ENCODE data around the gene GFOD1.
"Not testable (repeated sequence)": the region's sequence is repeated elsewhere in the genome, so short reads cannot be mapped to it uniquely, and the experiment has no call there.

The GFOD1 gene

DNA sequence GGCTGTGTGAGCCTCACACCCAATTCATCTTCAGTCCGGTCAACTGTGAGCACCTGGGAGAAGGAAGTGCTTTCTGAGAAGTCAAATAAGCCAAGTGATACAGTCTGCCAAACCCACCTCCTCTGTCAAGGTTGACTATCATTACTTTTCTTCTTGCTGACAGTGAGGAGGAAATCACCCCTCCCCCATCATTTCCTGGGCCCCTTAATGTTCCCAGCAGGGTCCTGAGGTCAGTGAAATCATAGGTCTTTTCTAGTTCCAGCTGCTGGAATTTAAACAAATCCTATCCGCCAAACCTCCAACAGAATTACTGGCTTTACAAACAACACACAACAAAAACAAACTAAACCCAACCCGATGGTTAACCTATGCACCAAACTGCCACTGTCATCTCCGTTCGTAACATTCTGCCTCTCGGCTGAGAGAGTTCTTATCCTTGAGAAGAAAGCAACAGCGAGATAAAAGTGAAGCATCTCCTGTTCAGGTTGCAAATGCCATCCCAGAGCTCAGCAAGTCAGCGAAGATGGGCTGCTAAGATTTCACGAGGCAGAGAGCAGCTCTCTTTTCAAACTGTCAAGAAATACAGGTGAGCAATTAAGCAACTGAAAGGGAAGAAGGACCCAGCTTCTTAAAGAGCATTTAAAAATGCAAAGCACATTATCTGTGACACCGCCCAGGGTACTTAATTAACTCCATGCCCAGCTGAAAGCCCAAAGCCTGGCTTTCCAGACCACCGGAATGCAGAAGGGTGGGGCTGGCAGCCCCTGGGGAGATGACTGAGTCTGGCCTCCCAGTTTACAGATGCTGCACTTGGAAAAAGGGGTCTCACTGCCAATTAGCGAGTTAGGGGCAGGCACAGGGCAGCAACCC is 24.7 kb downstream of the GFOD1 start:
- DNase-seq, result no peak

DNA sequence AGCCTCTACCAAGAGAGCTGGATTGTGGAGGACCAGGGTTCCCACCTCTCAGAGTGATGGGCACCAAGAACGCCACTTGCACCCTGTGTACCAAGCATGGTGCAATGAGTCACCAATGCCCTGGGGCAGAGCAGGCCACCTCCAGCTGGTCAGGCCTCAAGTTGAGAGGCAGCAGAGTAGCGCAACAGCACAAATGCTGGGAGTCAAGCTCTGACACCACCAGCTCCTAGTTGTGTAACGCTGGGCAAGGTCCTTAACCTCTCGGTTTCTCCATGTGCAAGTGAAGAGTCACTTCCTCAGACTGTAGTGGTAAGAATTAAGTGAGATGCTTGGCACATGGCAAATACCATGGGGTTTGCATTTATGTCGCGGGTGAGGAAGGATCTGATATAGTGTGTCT is 25.6 kb downstream of the GFOD1 start:
- DNase-seq, result no peak

DNA sequence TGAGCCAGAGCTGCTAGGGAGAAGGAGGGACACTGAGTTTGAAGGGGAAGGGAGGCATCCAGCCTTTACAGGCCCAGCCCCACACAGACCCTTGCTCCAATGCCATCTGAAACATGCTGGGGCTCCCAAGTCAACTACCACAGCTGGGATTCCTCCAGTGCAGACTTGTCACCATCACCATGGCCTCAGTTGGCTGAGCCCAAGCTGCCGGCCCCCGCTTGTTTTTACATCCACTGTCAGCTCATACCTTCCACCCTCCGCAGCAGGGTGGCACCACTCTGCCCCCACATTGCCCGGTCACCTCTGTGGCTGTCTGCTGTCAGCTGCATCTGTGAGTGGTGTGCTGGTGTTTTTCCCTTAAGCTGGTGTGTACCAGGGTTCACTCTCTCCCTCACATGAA is 26.1 kb downstream of the GFOD1 start:
- DNase-seq, result no peak

DNA sequence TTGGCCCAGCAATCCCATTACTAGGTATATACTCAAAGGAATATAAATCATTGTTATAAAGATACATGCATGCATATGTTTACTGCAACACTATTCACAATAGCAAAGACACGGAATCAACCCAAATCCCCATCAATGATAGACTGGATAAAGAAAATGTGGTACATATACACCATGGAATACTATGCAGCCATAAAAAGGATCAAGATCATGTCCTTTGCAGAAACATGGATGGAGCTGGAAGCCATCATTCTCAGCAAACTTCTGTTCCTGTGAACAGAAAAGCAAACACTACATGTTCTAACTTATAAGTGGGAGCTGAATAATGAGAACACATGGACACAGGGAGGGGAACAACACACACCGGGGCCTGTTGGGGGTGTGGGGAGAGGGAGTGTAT is 27.1 kb downstream of the GFOD1 start:
- DNase-seq, result not testable (repeated sequence)

DNA sequence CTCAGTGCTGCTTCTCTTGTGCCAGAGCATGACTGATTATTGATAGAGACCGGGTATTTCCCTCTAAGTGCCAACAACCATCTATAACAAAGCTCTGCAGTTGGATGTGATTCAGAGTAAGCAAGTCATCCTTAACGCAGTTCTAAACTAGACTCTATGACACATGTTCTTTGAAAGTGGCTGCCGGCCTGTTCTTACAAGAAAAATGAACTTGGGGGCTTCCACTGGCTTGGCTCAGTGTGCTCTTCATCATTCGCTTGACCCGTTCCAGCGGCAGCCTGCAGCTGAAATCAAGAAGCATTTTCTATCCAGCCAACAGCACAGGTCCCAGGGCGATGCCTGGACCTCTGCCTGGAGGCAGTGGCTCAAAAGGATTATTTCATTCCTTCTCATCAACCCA is 29.8 kb downstream of the GFOD1 start:
- DNase-seq, result no peak

DNA sequence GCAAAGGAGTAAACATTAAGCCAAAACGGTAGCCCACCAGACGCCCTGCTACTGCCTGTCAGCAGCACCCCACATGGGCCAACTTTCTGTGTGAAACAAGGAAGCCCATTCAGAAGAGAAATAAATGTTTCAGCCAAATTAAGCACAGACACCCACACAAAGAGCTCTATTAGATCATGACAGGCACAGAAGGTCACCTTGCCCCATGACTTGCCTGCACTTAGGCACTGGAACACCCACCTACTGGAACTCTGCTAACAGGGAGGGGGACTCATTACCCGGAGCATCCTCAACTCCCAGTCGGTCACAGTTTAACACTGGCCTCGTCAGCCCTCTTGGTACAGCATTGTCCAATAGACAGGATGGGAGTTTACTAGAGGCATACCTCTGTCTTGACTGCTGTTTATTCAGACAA is 31.8 kb downstream of the GFOD1 start:
- no peak for DNase-seq

DNA sequence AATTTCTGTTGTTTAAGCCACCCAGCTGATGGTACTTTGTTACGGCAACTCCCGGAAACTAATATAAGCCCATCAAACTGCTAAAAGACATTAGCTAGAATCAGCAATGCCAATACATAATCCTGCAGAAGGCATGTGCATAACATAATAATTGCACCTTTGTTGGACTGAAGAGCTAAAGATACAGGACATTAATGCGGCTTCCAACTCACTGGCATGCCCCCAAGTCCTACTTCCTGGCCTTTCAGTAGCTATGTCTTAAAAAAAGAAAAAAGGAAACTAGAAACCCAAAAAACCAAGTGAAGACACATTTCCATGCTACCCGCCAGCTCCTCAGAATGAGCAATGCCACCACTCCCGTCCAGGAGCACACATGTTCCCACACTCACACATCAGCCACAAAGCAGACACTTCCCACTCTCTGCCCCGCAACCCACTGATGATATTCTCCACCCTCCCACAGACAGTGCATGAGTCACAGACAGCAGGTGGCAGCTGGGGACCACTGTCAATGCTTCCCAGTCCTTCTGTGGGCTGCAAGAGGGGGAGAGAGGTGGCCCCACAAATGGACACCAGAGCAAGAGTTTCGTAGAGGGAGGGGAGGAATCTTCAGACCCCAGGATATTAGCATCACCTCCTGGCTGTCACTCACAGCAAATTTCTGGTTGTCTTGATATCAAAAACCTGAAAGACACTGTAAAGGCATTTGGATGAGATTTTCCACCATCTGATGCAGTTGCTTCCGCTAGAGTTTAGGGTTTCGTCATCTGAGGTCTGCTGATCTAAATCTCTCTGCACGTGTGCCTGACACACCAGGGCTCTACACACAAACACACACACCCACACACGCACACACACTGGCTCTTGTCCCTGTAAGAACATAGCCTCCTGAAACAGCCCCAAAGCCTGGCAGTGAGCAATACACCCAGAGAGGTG is 32.8 kb downstream of the GFOD1 start:
- DNase-seq, result peak; percentile 66

DNA sequence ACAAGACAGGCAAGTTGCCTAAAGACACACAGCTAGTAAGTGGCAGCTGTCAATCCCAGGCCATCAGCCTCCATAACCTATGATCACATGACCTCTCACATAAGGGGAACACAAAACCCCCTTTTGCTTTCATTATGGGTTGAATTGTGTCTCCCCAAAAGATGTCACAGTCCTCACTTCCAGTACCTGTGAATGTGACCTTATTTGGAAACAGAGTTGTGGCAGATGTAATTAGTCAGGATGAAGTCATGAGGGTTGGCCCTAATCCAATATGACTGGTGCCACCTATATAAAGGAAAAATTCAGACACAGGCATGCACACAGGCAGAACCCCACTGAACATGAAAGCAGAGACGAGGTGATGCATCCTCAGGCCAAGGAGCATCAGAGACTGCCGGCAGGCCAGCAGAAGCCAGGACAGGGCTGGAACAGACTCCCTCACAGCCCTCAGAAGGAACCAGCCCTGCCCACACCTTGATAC is 33.6 kb downstream of the GFOD1 start:
- DNase-seq, result no peak

DNA sequence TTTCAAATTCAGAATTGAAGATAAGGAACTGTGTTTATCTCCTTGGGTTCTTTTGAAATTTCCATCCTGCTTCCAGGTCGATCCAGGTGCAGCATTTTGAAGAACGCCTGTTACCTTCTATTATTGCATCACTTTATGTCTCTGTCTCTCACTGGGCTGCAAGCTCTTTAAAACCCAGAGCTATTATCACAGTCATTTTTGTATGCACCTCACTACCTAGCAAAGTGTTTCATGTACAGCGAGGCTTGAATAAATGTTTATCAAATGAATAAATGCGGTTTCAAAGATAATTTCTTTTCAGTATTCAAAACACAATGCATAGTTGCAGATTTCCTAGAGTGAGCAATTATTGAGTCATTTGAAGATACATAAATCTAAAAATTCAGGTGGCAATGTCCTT is 34.2 kb downstream of the GFOD1 start:
- DNase-seq, result no peak

DNA sequence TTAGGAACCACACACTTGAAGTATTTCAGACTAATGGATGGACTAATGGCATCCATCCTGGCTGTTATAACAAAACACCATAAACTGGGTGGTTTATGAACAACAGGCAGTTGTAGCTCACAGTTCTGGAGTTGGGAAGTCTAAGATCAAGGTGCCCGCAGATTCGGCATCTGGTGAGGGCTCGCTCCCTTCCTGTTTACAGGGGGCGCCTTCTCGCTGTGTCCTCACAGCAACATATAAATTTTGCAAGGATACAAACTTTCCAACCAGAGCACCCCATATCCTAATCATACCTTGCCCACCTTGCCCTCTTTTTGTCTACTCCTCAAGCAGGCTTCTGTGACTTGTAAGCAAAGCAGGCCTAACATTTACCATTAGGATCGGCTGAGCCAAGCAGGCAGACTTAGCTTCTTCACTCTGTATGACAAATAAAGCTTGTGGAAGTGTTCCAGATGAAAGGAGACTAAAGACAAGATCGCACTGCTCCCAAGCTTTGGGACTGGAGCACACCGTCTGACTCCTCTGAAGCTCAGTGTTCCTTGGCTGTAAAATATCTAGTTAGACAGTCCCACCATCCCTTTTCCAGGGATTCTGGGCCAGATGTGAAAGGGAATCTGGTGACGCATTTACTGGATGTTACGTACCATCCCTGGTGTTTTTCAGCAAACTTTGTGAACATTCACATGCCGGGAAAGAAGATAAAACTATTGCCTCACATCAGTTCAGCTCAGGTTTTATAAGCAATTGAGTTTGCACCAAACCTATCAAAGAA is 34.9 kb downstream of the GFOD1 start:
- DNase-seq, result no peak

DNA sequence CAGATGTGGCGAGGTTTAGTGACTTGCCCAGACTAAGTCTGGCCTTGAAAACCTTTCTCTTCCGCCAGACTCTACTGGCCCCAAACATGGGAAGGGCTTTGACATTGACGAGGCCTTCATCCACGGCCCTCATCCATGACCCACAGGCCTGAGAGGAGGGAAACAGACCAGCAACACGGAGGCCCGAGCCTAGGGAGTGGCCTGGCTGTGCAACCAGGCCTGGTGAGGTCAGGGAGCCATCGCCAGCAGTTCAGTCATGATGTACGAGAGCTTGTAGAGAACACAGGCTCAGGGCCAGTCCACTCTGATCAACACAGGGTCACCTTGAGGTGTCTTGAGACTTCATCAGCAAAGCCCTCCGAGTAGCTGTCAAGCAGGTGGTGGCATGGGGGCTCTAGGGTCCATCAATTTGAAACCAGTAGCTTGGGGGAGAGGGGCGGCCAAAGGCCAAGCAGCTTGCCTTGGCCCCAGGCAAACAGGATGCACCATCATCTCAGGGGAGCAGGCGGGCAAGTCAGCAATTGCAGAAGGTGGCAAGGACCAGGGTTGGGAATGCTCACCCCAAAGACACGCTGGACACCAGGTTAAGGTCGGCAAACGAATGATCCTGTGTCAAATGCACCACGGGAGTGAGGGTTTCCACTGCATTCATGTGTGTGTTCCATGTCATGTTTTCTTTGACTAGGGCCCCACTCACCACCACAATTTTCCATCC is 36.1 kb downstream of the GFOD1 start:
- no peak for DNase-seq

DNA sequence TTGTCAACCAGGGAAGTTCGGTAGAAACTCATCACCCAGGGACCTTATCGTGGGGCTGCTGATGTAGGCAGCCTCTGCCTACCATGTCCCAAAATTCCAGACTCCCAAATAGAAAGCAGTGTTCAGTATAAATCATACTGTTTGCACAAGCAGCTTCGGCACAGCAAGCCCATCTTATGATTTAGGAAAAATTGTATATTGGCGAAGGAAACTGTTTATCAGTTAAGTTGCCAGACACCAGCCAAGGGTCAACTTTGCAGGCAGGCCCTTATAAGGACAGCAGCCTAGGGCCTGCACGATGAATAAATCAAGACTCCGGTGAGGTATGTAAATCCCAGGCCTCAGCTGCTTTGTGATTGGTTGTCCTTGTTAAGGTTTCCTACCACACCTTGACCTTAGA is 36.8 kb downstream of the GFOD1 start:
- no peak for DNase-seq

DNA sequence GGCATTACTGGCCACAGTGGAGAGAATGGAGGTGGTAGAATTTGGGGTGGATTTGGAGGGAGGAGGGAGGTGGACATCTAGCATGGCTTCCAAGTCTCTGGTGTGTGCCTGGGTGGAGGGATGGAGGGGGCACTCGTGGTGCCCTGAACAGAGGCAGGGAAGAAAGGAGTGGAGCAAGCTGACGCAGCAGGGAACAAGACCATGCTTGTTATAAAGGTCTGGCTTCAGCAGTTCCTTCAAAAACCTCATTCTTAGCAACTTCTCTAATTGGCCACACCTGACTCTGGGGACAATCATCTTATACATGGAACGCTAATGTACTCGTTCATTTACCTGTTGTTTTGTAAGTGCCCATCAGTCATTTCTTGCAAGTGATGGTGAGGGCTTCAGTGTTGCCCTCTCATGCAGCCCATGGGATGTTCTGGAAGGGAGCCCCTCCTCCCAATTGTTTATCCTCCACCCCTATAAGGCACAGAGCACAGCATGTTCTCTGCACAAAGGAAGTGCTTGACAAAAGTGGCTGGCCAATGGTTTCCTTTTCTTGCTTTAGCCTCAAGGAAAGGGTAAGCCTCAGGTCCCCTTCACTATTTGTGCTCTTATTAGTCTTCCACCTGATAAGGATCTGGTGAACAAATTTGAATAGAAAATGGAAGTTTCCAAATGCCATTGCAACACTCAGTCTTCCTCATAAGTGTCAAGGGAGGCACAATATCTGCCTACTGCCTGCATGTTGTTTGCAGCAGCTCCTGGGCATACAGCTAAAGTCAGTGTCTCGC is 39.3 kb downstream of the GFOD1 start:
- DNase-seq, result no peak

DNA sequence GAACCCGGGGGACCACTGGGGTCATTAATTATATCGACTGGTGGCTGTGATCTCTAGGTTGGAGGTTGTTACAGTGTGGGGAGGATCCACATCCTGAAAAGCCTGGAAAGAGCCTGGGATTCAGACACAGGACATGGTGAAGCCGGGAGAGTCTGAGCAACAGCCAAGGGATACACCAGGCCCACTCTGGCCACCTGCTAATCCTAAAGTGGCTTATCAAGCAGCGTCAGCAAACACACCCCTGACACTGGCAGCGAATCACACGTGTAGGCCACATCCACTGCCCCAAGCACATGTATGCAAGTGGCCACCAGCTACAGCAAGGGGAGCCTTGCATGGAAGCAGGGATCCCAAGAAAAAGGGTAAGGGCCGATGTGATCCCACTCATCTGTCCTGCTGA is 41.0 kb downstream of the GFOD1 start:
- DNase-seq, result no peak

DNA sequence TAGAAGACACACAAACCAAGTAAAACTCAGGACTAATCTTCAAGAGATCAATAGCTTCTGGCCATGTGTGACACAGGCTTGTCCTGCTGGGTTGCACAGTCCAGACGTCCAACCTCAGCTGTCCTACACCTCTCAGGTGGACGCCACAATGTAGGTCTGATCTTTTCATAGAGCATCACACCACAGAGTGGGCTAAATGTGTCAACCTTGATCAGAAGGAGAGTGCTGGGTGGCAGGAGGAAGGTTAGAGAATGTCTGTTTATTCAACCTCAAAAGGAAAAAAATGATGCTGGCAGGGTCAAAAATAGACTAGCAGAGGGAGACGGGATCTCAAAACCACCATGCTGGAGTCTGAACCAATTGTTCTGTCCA is 41.7 kb downstream of the GFOD1 start:
- DNase-seq, result no peak

DNA sequence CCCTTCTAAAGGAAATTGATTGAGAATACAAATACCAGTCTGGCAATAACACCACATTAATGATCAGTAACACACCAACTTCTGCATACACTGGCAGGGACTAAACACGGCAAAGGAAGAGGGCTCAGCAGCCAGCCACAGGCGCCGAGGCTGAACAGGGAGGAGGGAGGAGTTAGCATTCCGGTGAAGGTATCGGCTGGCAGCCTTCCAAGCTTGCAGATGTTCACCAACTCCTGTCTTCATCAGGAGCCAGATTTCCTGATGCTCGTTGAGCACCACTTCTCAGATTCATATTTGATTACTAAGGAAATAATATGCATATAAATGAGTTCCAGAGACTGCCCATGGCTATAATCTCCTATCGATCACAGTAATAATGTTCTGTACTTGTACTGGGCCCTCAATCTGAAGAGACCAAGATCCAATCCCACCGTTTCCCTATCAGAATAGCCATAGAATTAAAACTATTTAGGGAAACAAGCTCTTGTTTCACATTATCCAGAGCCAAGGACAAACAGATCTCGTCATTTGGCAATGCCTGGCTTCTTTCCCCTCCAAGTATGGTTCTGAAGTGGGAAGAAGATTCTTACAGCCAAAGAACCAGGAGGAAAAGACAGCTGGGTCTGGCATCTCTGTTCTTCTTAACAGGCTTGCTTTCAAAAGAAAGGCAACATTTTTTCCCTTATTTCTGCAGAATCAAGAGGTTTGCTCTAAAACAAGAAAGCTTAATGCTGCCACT is 42.2 kb downstream of the GFOD1 start:
- DNase-seq, result no peak

DNA sequence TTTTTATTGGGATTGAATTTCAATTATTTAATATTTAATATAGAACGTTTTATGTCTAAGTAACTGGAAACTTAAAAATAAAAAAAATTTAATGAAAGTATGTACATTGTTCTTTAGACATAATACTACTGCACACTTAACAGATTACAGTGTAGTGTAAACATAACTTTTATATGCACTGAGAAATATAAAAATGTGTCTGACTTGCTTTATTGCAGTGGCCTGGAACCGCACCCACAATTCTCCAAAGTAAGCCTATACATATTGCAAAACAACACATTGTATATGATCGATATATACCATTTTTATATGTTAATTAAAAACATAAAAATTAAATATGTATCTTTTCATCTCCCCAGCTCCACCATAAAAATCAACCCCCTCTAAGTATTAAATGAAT is 42.8 kb downstream of the GFOD1 start:
- no peak for DNase-seq

DNA sequence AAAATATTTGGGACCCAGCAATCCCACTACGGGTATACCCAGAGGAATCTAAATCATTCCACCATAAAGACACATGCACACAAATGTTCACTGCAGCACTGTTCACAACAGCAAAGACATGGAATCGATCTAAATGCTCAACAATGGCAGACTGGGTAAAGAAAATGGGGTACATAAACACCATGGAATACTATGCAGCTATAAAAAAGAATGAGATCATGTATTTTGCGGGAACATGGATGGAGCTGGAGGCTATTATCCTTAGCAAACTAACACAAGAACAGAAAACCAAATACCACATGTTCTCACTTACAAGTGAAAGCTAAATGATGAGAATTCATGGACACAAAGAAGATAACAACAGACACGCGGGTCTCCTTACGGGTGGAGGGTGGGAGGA is 43.4 kb downstream of the GFOD1 start:
- not testable (repeated sequence) for DNase-seq

DNA sequence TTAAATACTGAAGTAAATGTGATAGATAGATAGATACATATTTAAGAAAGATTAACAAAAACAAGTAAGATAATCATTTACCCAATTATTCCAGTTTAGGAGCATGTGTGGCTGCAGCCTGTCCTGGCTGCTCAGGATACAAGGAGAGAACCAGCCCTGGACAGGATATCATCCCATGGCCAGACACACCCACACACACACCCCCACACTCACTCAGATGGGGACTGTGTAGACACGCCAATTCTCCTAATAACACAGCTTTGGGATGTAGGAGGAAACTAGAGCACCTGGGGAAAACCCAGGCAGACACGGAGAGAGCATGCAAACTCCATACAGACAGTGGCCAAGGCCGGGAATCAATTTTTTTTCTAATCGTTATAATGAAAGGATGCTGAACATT is 45.6 kb downstream of the GFOD1 start:
- DNase-seq, result no peak

DNA sequence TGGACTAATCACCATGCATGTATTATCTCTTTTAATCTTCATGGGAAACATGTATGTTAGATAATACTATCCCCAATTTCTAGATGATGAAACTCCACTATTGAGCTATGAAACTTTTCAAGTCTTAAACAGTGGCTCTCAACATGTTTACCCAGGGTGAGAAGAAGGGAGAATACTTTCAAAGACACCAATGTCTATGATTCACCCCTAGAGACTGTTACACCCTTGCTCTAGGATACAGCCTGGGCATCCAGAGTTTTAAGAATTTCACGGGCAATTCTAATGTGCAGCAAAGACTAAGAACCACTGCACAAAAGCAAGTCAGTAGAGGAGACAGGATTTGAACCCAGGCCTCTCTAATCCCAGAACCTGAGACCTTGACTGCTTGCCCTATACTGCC is 47.8 kb downstream of the GFOD1 start:
- no peak for DNase-seq

DNA sequence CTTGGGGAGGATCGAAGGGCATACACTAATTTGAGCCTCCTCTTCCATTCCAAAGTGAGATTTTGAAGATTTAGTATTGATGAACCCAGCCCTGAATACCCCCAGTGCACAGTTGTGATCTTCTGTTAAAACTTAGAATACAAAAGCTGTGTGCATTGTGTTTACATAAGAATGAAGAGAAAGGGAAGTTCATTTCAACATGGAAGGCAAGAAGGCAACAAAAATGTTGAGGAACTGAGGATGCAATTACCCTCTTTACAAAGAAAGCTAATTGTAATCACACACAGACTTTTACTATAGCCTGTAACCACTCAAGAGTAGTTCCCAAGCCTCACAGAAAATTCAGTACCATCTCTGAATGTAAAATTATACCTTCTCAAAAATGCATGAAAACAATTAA is 49.3 kb downstream of the GFOD1 start:
- no peak for DNase-seq
